Nephron (organoid): ENCODE data around the gene CFDP1.

Experiments
- H3K27ac Mint-ChIP-seq, 3 experiments: 2 replicates each; pipeline ENCODE4 v1.8.0; 2020; ENCODE audit warnings: mixed read lengths in 3 of 3, mild to moderate bottlenecking in 2 of 3, moderate library complexity in 1 of 3
- H3K27me3 Mint-ChIP-seq: 2 replicates; pipeline ENCODE4 v1.8.0; 2021; ENCODE audit warnings: low read depth, mild to moderate bottlenecking, moderate library complexity, mixed read lengths
- H3K36me3 Mint-ChIP-seq: 2 replicates; pipeline ENCODE4 v1.8.0; 2020; ENCODE audit warnings: low read depth, mixed read lengths
- H3K4me1 Mint-ChIP-seq: 2 replicates; pipeline ENCODE4 v1.8.0; 2020; ENCODE audit warnings: mixed read lengths
- H3K4me3 Mint-ChIP-seq, 3 experiments: 2 replicates each; pipeline ENCODE4 v1.8.0; 2020; ENCODE audit warnings: mild to moderate bottlenecking in 3 of 3, mixed read lengths in 3 of 3, moderate library complexity in 2 of 3
- H3K9me3 Mint-ChIP-seq: 2 replicates; pipeline ENCODE4 v1.8.0; 2020; ENCODE audit warnings: mixed read lengths
- TF ChIP-seq, protein P1 (sequence below), 3 experiments: fragments of 200-600 bp; sonication (generic); IDR thresholded peaks; one replicate each; pipeline ENCODE4 v1.5.0; 2021; ENCODE audit warnings: antibody characterized with exemption in 3 of 3; ENCODE audit not compliant: unreplicated experiment in 3 of 3

The CFDP1 gene

DNA sequence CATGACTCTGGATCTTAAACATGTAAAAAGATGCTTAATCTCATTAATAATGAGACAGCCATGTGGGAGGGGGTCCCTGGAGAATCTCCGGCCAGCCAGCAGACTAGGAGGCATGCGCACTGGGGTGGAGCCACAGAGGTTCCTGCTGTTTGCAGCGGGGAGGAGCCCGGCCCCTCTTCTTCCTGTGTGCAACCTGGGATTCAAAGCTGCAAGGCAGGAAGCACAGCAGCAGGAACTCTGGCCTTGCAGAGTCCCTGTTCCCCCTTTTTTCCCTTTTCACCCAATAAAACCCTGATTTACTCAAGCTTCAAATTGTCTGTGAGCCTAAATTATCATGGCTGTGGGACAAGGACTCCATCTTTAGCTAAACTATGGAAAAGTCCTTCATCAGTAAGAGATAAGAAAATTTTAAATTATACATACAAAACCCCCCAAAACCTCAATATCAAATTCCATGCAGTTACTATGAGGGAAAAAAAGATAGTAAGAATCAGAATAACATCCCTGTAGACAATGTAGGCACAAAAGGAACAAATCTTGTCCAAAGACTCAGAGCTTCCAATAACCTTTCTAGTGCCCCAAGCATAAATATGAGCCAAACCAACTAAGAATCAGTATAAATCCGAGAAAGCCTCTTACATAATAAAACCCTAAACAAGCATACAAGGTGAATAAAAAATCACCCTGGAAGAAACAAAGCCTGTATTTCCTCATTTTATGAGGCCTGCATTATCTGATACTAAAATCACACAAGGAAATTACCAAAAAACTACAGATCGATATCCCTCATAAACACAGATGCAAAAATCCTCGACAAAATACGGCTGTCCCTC is 12.1 kb downstream of the CFDP1 start:
- Mint-ChIP-seq H3K27me3 (no peaks in the 10 kb centered on the region), H3K9me3 (no peaks in the 10 kb centered on the region), H3K27ac (peak overlapping the region; percentile 96 to 99 (median 98)), H3K4me1 (peaks cover 40% of the 10 kb centered on the region), H3K4me3 (peak overlapping the region; percentile 51 to 58 (median 56)), H3K36me3 (no peaks in the 10 kb centered on the region)
- TF ChIP-seq, protein P1, sequence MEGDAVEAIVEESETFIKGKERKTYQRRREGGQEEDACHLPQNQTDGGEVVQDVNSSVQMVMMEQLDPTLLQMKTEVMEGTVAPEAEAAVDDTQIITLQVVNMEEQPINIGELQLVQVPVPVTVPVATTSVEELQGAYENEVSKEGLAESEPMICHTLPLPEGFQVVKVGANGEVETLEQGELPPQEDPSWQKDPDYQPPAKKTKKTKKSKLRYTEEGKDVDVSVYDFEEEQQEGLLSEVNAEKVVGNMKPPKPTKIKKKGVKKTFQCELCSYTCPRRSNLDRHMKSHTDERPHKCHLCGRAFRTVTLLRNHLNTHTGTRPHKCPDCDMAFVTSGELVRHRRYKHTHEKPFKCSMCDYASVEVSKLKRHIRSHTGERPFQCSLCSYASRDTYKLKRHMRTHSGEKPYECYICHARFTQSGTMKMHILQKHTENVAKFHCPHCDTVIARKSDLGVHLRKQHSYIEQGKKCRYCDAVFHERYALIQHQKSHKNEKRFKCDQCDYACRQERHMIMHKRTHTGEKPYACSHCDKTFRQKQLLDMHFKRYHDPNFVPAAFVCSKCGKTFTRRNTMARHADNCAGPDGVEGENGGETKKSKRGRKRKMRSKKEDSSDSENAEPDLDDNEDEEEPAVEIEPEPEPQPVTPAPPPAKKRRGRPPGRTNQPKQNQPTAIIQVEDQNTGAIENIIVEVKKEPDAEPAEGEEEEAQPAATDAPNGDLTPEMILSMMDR (IDR thresholded peaks at IDR 0.05; ENCODE audit: unreplicated experiment in 3 of 3), result no peak

DNA sequence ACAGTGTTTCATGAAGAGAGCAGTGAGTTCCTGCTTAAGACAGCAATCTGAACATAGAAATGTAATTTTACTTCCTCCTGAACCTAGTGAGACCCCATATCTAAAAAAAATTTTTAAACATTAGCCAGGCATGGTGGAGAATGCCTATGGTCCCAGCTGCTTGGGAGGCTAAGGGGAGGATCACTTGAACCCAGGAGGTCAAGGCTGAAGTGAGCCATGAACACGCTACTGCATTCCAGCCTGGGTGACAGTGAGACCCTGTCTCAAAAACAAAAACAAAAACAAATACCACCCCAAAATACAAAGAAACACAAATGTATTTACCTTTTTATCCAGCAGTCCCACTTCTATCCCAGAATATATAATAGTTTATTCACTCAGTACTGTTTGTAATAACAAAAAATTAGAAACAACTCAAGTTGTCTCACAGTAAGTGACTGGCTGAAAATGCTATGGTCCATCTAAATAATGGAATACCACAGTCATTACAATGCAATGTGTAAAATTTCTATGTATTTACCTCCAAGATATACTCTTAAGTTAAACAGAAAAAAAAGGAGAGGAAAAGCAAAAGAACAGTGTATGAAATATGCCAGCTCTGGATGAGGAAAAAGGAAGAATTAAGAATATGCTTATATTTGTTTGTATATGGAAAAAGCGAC is 16.3 kb downstream of the CFDP1 start:
- H3K36me3 Mint-ChIP-seq, result peaks cover 19% of the 10 kb centered on the region
- TF ChIP-seq, protein P1 (IDR thresholded peaks at IDR 0.05; ENCODE audit: unreplicated experiment in 3 of 3), result no peak

DNA sequence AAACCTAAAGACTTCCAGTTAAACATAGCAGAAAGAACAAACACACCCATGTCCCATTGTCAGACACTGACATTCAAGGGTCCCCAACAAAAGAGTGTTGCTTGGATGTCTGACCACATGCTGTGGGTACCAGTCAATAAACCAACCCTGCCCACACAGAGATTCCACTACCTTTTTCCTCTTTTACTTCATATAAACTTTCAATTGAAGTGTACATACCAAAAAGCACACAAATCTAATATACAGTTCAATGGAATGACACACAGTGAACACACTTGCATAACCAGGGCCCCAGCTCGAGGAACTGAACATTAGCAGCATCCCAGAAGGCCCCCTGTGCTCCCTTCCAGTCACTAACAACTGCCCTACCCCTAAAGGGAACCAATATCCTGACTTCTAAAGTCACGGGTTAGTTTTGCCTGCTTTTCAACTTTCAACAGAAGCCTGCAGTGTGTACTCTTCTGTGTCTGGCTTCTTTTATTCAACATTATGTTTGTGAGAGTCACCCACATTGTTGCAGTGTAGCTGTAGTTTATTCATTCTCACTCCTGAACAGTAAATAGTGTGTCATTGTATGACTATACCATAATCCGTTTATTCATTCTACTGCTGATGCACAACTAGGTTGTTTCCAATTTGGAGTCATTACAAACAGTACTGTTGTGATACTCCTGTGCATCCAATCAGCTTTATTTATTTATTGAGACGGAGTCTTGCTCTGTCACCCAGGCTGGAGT is 18.0 kb downstream of the CFDP1 start:
- H3K4me1 Mint-ChIP-seq, result peaks cover 15% of the 10 kb centered on the region
- no peak overlapping the region for H3K4me3 Mint-ChIP-seq
- H3K9me3 Mint-ChIP-seq, result no peaks in the 10 kb centered on the region
- no peaks in the 10 kb centered on the region for H3K27me3 Mint-ChIP-seq
- TF ChIP-seq, protein P1 (IDR thresholded peaks at IDR 0.05; ENCODE audit: unreplicated experiment in 3 of 3), result no peak
- H3K36me3 Mint-ChIP-seq, result peaks cover 30% of the 10 kb centered on the region
- H3K27ac Mint-ChIP-seq, result no peak overlapping the region

More for the DNA sequence above, 16.3 kb downstream of the CFDP1 start:
- Mint-ChIP-seq H3K27ac (peak overlapping the region; percentile 11 to 75 (median 57)), H3K4me1 (peaks cover 31% of the 10 kb centered on the region), H3K9me3 (no peaks in the 10 kb centered on the region), H3K4me3 (no peak overlapping the region), H3K27me3 (no peaks in the 10 kb centered on the region)

DNA sequence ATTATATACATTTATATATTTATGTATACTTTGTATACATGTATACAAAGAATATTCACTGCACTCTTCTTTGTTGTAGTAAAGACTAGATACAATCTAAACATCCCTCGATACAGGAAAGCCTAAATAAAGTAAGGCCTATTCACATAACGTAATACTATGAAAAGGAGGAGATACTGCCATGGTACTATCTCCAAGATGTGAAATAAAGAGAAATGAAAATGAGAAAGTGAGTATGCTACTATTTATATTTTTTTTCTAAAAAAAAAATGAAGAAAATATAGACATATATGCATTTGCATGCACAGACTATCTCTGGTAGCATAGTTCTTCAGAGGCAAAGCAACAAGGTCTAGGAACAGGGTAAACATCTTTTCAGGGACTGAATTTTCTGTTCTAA is 19.4 kb downstream of the CFDP1 start:
- Mint-ChIP-seq H3K27ac (no peak overlapping the region), H3K4me3 (no peak overlapping the region), H3K4me1 (peaks cover 10% of the 10 kb centered on the region), H3K27me3 (no peaks in the 10 kb centered on the region), H3K36me3 (peaks cover 42% of the 10 kb centered on the region), H3K9me3 (no peaks in the 10 kb centered on the region)
- TF ChIP-seq, protein P1 (IDR thresholded peaks at IDR 0.05; ENCODE audit: unreplicated experiment in 3 of 3), result no peak

DNA sequence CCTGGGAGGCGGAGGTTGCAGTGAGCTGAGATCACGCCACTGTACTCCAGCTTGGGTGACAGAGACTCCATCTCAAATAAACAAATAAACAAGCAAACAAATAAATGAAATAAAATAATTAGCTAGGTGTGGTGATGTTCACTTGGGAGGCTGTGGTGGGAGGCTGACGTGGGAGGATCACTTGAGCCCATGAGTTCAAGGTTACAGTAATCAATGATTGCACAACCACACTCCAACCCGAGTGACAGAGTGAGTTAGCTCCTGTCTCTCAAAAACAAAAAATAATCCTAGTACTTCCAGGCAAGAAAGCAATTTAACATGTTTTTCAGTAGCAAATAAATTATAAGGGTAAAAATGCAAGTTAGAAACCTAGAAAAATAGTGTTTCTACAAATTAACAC is 26.4 kb downstream of the CFDP1 start:
- Mint-ChIP-seq H3K27me3 (no peaks in the 10 kb centered on the region), H3K4me1 (peaks cover 5% of the 10 kb centered on the region), H3K4me3 (no peak overlapping the region), H3K36me3 (peaks cover 45% of the 10 kb centered on the region), H3K9me3 (no peaks in the 10 kb centered on the region), H3K27ac (no peak overlapping the region)
- TF ChIP-seq, protein P1 (IDR thresholded peaks at IDR 0.05; ENCODE audit: unreplicated experiment in 3 of 3), result no peak
